Right forelimb (tissue), 1 donor: ENCODE results near the gene MAB21L4.

Source experiments
- DNase-seq: peaks from one replicate; pipeline ENCODE4 v3.0.0-alpha.2; 2018

Gene MAB21L4

GRCh38 chr2:240893363-240893844, 2.6 kb downstream of the MAB21L4 start:
- DNase-seq, result no peak

DNA sequence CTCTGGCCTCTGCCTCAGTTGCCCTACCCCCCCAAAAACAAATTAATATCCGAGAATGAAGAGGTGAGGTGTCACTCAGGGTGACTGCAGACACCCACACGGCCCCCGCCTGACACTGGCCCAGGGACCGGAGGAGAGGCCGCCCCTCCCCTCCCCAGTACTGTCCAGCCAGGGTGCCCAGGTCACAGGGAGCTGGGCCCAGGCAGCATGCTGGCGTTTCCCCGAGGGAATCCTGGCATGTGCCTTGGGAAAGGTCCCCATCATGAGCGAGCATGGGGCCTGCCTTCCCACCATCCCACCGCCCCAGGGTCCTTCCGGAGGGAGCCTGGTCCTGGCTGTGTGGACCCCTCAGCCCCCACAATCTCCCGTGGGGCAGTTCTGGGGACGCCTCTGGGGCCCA, 3.0 kb downstream of the MAB21L4 start:
- no peak for DNase-seq

DNA sequence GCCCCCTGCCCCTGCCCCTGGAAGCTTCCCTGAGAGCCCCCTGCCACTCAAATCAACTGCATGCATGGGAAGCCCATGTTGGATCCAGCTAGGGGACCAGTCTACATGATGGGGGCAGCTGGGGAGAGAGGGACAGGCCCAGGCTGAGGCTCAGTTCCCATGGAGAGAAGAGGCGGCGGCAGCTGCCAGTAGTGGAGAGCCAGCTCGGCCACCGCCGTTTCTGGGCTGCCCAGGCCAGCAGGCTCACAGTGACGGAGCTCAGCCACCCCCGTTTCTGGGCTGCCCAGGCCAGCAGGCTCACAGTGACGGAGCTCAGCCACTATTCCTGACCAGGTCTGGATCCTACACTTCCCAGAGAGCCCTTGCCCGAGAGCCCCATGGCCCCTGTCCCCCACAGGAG, 3.6 kb downstream of the MAB21L4 start:
- DNase-seq, result no peak

GRCh38 chr2:240891492-240892340, 4.2 kb downstream of the MAB21L4 start:
- no peak for DNase-seq

DNA sequence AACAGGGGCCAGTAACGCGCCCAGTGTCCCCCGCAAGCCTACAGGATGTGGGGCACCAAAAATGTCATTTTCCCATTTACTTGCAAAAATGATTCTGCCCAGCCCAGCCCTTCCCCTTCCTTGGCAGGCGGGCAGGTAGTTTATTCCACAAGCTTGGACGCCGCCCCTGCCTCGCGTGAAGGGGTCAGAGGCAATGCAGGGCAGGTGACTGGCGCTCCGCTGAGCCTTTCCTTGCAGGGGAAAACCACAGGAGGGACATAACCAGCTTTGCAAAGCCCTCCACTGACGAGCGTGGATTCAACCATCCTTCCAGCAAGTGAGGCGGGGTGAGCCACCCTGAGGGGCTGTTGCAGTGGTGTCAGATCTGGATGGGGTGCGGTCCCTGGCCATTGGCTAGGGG, 5.3 kb downstream of the MAB21L4 start:
- no peak for DNase-seq

GRCh38 chr2:240889601-240890560, 6.1 kb downstream of the MAB21L4 start:
- no peak for DNase-seq

DNA sequence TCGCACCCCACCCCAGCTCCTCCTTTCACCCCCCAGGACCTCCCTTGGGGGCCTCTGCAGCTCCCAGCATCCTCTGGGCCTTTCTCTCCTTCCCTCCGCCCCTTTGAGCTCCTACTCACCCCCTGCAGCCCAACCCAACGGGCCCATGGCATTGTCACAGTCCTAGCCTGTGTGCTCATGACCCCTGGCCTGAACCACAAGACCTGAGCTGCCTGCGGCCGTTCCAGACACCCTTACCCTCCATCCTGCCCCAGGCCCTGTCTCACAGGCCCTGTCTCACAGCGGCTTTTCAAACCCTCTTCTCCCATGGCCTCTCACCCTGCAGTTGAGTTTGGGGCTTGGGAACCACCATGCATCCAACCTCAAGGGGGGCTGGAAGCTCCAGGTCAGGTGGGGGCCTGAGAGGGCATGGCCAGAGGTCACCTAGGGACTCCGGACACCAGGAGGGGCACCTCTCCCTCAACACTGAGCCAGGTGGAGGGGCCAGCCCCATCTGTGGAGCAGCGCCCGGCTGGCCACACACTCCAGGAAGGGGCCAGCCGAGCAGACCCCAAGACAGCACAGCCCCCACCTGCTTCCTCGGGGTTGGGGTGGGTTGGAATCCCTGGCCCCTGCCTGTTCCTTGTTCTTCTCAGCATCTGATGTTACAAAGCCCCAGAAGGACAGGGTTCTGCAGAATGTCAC, 6.9 kb downstream of the MAB21L4 start:
- no peak for DNase-seq

GRCh38 chr2:240888130-240888889, 7.6 kb downstream of the MAB21L4 start:
- DNase-seq, result no peak

DNA sequence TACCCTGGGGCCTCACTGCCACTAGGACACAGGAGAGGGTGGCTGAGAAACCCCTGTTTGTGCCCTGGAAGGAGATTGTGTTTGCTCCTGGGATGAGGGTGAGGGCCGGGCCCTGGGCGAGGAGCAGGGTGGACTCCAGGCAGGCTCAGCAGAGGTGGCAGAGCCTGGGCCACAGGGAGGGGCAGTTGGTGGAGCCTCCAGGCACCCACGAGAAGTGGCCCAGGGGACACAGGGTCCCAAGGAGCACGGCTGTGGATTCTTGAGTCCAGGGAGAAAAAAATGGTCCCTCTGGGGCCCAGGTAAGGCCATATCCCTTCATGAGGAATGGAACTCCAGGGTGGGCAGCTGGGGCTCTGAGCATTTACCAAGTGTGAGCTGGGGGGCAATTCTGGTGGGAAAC, 8.3 kb downstream of the MAB21L4 start:
- no peak for DNase-seq

- no peak for DNase-seq
Observed at GRCh38 chr2:240886678-240887609, 9.0 kb downstream of the MAB21L4 start.

DNA sequence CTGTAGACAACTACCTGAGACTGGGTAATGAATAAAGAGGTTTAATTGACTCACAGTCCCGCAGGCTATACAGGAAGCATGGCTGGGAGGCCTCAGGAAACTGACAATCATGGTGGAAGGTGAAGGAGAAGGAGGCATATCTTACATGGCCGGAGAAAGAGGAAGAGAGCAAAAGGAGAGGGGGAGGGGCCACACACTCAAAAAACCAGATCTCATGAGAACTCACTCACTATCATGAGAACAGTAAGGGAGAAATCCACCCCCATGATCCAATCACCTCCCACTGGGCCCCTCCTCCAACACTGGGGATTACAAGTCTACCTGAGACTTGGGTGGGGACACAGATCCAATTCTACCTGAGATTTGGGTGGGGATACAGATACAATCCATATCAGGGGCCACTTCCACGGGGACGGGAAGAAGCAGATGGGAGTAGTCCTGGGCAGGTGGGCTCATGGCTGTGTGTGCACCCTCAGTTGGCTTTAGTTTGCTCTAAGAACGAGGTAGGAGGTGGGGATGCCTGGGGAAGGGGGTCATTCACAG, 9.9 kb downstream of the MAB21L4 start:
- no peak for DNase-seq

DNA sequence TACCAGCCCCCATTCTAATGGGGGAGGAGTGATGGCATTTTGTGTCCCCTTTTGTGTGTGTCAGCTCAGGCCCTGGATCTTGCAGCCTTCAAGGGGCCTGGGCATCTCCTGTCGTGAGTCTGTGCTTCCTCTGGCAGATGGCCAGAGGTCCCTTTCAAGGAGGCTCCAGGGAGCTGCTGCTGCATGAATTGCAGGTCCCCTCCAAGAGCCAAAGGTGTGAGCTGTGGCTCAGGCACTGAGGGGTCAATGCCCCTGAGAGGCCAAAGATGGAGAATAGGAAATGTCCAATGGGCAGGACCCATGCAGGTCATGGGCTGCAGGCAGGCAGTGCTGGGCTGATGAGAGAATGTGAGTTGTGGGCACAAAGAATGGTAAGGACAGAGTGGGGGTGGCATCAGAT, 10.4 kb downstream of the MAB21L4 start:
- no peak for DNase-seq

GRCh38 chr2:240884745-240885144, 11.2 kb downstream of the MAB21L4 start:
- DNase-seq, result no peak

- no peak for DNase-seq
Observed at GRCh38 chr2:240884221-240884620, 11.7 kb downstream of the MAB21L4 start.

DNA sequence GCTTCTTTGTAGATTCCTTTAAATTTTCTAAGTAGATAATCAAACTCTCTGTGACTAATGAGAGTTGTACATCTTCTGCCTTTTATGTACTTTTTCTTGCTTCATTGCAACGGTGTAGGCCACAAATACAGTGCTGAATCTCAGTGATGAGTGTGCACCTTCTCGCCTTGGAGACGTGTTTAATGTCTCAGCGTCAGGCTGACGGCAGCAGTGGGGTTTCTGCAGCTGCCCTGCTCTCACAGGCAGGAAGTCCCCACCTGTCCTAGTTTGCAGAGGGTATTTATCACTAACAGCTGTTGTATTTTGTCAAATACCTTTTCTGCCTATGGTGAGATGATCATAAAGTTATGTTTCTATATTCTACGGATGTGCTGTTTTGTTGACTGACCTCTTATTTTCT, 14.0 kb downstream of the MAB21L4 start:
- no peak for DNase-seq

GRCh38 chr2:240879105-240879504, 16.9 kb downstream of the MAB21L4 start:
- DNase-seq, result no peak

DNA sequence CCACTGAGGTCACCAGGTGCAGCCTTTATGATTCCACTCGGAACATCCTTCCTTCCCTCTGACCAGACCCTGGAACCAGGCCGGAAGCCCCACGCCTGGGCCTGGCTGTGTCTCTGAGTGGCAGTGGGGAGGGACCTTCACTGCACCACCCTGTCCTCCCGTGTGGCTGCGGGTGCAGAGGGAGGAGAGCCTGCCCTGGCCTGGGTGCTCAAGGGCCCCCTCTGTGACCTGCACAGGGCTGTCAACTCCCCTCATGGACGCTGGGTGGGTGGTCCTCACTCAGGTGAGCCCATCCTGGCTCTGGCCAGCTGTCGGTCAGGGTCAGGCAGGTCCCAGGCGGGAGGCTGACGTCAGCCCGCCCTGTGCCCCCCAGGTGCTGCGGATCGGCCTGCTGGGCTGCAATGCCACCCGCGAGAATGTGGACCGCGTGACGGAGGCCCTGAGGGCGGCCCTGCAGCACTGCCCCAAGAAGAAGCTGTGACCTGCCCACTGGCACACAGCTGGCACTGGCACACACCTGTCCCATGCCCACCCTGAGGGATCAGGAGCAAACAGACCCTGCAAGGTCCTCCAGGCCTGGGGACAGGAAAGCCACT, 17.5 kb downstream of the MAB21L4 start:
- no peak for DNase-seq

DNA sequence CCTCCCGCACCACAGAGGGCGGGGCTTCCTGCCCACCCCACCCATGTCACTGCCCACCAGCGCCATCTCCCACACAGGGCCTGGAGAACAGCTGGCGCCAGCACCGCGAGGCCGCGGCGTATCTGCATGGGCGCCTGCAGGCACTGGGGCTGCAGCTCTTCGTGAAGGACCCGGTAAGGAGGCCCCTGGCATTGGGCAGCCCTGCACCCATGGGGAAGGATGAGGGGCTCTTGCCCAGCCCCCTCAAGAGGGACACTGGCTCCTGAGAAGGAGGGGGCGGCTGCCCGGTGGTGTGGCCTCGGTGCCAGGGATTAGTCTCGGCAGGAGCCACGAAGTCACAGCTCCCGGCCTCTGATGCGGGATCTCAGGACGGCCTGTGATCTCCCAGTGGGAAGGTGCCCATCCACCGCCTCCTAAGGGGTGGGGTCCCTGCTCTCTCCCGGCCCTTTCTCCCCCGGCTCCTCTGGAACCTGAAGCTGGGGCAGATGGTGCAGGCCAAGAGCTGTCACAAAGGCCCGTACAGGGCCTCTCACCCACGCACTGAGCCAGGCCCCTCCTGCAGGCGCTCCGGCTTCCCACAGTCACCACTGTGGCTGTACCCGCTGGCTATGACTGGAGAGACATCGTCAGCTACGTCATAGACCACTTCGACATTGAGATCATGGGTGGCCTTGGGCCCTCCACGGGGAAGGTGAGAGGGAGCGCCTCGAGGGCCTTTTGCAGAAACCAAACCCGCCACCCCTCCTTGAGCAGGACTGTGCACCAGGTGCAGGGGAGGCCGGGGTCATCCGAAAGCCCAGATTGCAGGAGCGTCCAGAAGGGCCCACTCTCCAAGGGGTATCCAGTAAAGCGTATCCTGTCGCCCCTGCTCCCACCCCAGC, 18.3 kb downstream of the MAB21L4 start:
- DNase-seq, result no peak
